HCT116 (cell line): Measurements from ENCODE around the gene ANHX. TPM values are rescaled to one million over a fixed set of nuclear protein-coding genes. Genes with fewer than 3 reads are reported as not detected.

Source experiments
- ATAC-seq: fragments of 200-7000 bp; cut with Tn5 transposase; 2 replicates; pipeline ENCODE4 v1.9.1; 2020; ENCODE audit warnings: mild to moderate bottlenecking, moderate library complexity
- BruUV-seq: library from RNA; stranded (reverse); fragments of 400-500 nt; replicated peaks from 2 replicates; lab custom pipeline; 2021; lab: Mats Ljungman, UMichigan
- CTCF ChIA-PET: fragments of 300-600 bp; sonication (Branson Sonifier 250); formaldehyde crosslinking; loops from one replicate; lab custom pipeline; 2021; ENCODE audit warnings: antibody characterized with exemption; lab: Charles Lee
- POLR2A ChIA-PET: fragments of 300-600, 350-600 bp; sonication (Branson Sonifier 250); formaldehyde crosslinking; loops from one replicate; lab custom pipeline; 2021; ENCODE audit warnings: antibody characterized with exemption; lab: Charles Lee
- RAD21 ChIA-PET, 2 experiments: fragments of 300-600 bp; sonication (Branson Sonifier 250); formaldehyde crosslinking; loops; one replicate each; lab custom pipeline; 2023; ENCODE audit warnings: low total read pairs in 2 of 2; ENCODE audit not compliant: uncharacterized antibody in 2 of 2, unreplicated experiment in 2 of 2, low non-redundant PET in 1 of 2; lab: Charles Lee
- DNase-seq: peaks from one replicate; pipeline ENCODE4 v3.0.0-alpha.2; 2010; ENCODE audit warnings: low read depth, low spot score
- H2AFZ ChIP-seq: fragments of 200-600 bp; shearing (Covaris generic), sonication (generic); 2 replicates; pipeline ENCODE4 v1.6.1; 2017; ENCODE audit warnings: low read depth, mixed run types, mixed read lengths, antibody characterized with exemption, low read length; ENCODE audit not compliant: poor library complexity, severe bottlenecking
- H3K27ac ChIP-seq: 2 replicates; pipeline ENCODE4 v1.5.1; 2012; ENCODE audit warnings: low read depth, low read length
- H3K27me3 ChIP-seq: fragments of 200-600 bp; sonication (generic); 2 replicates; pipeline ENCODE4 v1.6.1; 2016; ENCODE audit warnings: mixed run types, low read length, mixed read lengths; ENCODE audit not compliant: insufficient read depth
- H3K36me3 ChIP-seq, 2 experiments: fragments of 200-500 bp in 1 of 2; fragments of 200-600 bp in 1 of 2; sonication (Bioruptor generic) in 1 of 2; sonication (generic) in 1 of 2; 2 replicates each; pipeline versions ENCODE4 v1.5.1 to v1.6.1; 2014 to 2016; ENCODE audit warnings: low read length in 2 of 2, inconsistent platforms in 1 of 2, mixed read lengths in 1 of 2, mixed run types in 1 of 2; ENCODE audit not compliant: insufficient read depth in 2 of 2, control insufficient read depth in 1 of 2
- H3K4me1 ChIP-seq, 2 experiments: fragments of 200-600 bp in 1 of 2; sonication (generic) in 1 of 2; 2 replicates each; pipeline versions ENCODE4 v1.5.1 to v1.6.1; 2012 to 2017; ENCODE audit warnings: low read length in 2 of 2, inconsistent platforms in 1 of 2, mild to moderate bottlenecking in 1 of 2, mixed read lengths in 1 of 2, mixed run types in 1 of 2, moderate library complexity in 1 of 2; ENCODE audit not compliant: insufficient read depth in 2 of 2, control insufficient read depth in 1 of 2
- H3K4me2 ChIP-seq: fragments of 200-600 bp; sonication (generic); 2 replicates; pipeline ENCODE4 v1.6.1; 2017; ENCODE audit warnings: mixed run types, low read length, mixed read lengths
- H3K4me3 ChIP-seq, 2 experiments: fragments of 200-600 bp in 1 of 2; sonication (generic) in 1 of 2; replicated peaks in 1 of 2; 2 replicates each; pipeline ENCODE4 v1.5.1; 2011 to 2016; ENCODE audit warnings: low read length in 2 of 2, control low read depth in 1 of 2, low read depth in 1 of 2, mild to moderate bottlenecking in 1 of 2, mixed read lengths in 1 of 2, mixed run types in 1 of 2
- H3K79me2 ChIP-seq: fragments of 200-600 bp; sonication (generic); 2 replicates; pipeline ENCODE4 v1.6.1; 2017; ENCODE audit warnings: mild to moderate bottlenecking, mixed run types, low read length, moderate library complexity, mixed read lengths; ENCODE audit not compliant: insufficient read depth
- H3K9ac ChIP-seq: fragments of 200-600 bp; sonication (generic); 2 replicates; pipeline ENCODE4 v1.6.1; 2016; ENCODE audit warnings: low read length, mixed read lengths
- H3K9me2 ChIP-seq: fragments of 200-600 bp; sonication (generic), shearing (Covaris generic); 2 replicates; pipeline ENCODE4 v1.6.1; 2017; ENCODE audit warnings: mixed run types, mild to moderate bottlenecking, moderate library complexity; ENCODE audit not compliant: insufficient read depth
- H3K9me3 ChIP-seq, 2 experiments: fragments of 200-500 bp in 1 of 2; fragments of 200-600 bp in 1 of 2; sonication (Bioruptor generic) in 1 of 2; sonication (generic) in 1 of 2; 2 replicates each; pipeline ENCODE4 v1.6.1; 2014 to 2017; ENCODE audit warnings: low read length in 2 of 2, mixed read lengths in 2 of 2, inconsistent platforms in 1 of 2, low read depth in 1 of 2, mild to moderate bottlenecking in 1 of 2, mixed run types in 1 of 2, moderate library complexity in 1 of 2; ENCODE audit not compliant: control insufficient read depth in 1 of 2, insufficient read depth in 1 of 2
- H4K20me1 ChIP-seq: fragments of 200-600 bp; sonication (generic), shearing (Covaris generic); 2 replicates; pipeline ENCODE4 v1.6.1; 2017; ENCODE audit warnings: mixed run types, mild to moderate bottlenecking, moderate library complexity; ENCODE audit not compliant: insufficient read depth
- CBX3 ChIP-seq: IDR thresholded peaks from 2 replicates; pipeline ENCODE4 v1.6.1; 2012; ENCODE audit warnings: low read depth
- EGR1 ChIP-seq: IDR thresholded peaks from 2 replicates; pipeline ENCODE4 v1.6.1; 2012; ENCODE audit warnings: low read depth
- ELF1 ChIP-seq: IDR thresholded peaks from 2 replicates; pipeline ENCODE4 v1.6.1; 2012; ENCODE audit warnings: low read depth, borderline replicate concordance
- FOSL1 ChIP-seq: IDR thresholded peaks from 2 replicates; pipeline ENCODE4 v1.6.1; 2012; ENCODE audit warnings: low read depth
- JUND ChIP-seq: IDR thresholded peaks from 2 replicates; pipeline ENCODE4 v1.6.1; 2012
- POLR2A ChIP-seq: IDR thresholded peaks from 2 replicates; pipeline ENCODE4 v1.7.0; 2011; ENCODE audit warnings: borderline replicate concordance; ENCODE audit not compliant: insufficient read depth, insufficient read length; ENCODE audit errors: extremely low read depth
- RAD21 ChIP-seq: IDR thresholded peaks from 2 replicates; pipeline ENCODE4 v1.6.1; 2012; ENCODE audit warnings: low read depth, mild to moderate bottlenecking
- SRF ChIP-seq: IDR thresholded peaks from 2 replicates; pipeline ENCODE4 v1.6.1; 2012; ENCODE audit warnings: low read depth
- TCF7L2 ChIP-seq: IDR thresholded peaks from 2 replicates; pipeline ENCODE4 v1.7.0; 2011; ENCODE audit warnings: borderline replicate concordance, inconsistent platforms; ENCODE audit not compliant: insufficient read depth, insufficient read length; ENCODE audit errors: extremely low read depth
- YY1 ChIP-seq: IDR thresholded peaks from 2 replicates; pipeline ENCODE4 v1.6.1; 2011; ENCODE audit warnings: low read length, low read depth, moderate library complexity, mild to moderate bottlenecking; ENCODE audit not compliant: insufficient replicate concordance; ENCODE audit errors: extremely low read depth
- intact Hi-C: fragments of 100-400 bp; cut with micrococcal nuclease; formaldehyde crosslinking; loops from 2 replicates; pipeline ENCODE4 v1.10.0; 2022
- total RNA-seq: library from RNA; stranded (reverse); gene quantifications from one replicate; pipeline ENCODE4 v1.2.1, GENCODE V29; 2021; ENCODE audit not compliant: unreplicated experiment
- TF ChIP-seq, protein P1 (sequence below), 3 experiments: fragments of 200-600 bp in 1 of 3; sonication (generic) in 1 of 3; IDR thresholded peaks in 2 of 3; conservative IDR thresholded peaks in 1 of 3; 2 replicates each; pipeline ENCODE4 v1.5.1; 2012 to 2017; ENCODE audit warnings: low read depth in 2 of 3, low read length in 2 of 3, antibody characterized with exemption in 1 of 3, borderline replicate concordance in 1 of 3, control low read depth in 1 of 3, mild to moderate bottlenecking in 1 of 3, mixed read lengths in 1 of 3, mixed run types in 1 of 3, moderate library complexity in 1 of 3; ENCODE audit not compliant: insufficient read depth in 1 of 3
- TF ChIP-seq, protein P2 (sequence below): IDR thresholded peaks from 2 replicates; pipeline ENCODE4 v1.6.1; 2012
- TF ChIP-seq, protein P3 (sequence below): IDR thresholded peaks from 2 replicates; pipeline ENCODE4 v1.6.1; 2012; ENCODE audit warnings: low read depth

The ANHX gene
- total RNA-seq, 1 experiment from 2014 or later: not detected

DNA sequence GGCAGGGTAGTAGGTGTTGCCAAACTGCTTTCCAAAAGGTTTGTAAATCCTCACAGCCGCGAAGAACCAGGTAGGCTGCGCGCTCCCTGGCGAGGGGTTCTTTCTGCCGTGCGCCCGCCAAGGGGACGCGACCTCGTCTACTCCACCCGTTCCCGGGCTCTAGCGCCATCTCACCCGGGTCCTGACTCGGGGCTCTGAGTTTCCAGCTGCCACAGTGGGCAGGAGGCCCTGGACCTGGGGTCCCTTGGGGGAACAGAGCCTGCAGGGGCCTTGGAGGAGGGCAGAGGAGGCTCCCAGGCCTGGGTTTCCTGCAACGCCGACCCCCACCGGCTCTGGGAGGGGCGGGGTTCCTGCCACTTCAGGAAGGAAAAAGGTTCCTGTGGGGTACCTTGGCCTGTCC is 706 bp downstream of the ANHX start:
- ChIA-PET RAD21 (no interaction called here), POLR2A (no interaction called here), CTCF (no interaction called here)
- Histone ChIP-seq H2AFZ (no peak overlapping the region), H3K4me2 (no peak overlapping the region), H3K4me3 (no peak overlapping the region), H3K9me2 (no peaks in the 10 kb centered on the region), H3K9me3 (peaks cover 8 to 9% of the 10 kb centered on the region in 2 experiments; a peak in 2 of 4 replicates), H3K9ac (no peak overlapping the region), H3K4me1 (no peaks in the 10 kb centered on the region), H4K20me1 (no peaks in the 10 kb centered on the region), H3K36me3 (no peaks in the 10 kb centered on the region), H3K27ac (no peak overlapping the region), H3K79me2 (no peaks in the 10 kb centered on the region), H3K27me3 (no peaks in the 10 kb centered on the region)
- no peak for ATAC-seq
- TF ChIP-seq POLR2A: no peak
- TF ChIP-seq, protein P1, sequence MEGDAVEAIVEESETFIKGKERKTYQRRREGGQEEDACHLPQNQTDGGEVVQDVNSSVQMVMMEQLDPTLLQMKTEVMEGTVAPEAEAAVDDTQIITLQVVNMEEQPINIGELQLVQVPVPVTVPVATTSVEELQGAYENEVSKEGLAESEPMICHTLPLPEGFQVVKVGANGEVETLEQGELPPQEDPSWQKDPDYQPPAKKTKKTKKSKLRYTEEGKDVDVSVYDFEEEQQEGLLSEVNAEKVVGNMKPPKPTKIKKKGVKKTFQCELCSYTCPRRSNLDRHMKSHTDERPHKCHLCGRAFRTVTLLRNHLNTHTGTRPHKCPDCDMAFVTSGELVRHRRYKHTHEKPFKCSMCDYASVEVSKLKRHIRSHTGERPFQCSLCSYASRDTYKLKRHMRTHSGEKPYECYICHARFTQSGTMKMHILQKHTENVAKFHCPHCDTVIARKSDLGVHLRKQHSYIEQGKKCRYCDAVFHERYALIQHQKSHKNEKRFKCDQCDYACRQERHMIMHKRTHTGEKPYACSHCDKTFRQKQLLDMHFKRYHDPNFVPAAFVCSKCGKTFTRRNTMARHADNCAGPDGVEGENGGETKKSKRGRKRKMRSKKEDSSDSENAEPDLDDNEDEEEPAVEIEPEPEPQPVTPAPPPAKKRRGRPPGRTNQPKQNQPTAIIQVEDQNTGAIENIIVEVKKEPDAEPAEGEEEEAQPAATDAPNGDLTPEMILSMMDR (IDR thresholded peaks at IDR 0.05 in 2 of 3, conservative IDR thresholded peaks at IDR 0.05 in 1 of 3; ENCODE audit: borderline replicate concordance in 1 of 3, insufficient read depth in 1 of 3, low read depth in 2 of 3, low read length in 2 of 3): no peak
- TF ChIP-seq, protein P2, sequence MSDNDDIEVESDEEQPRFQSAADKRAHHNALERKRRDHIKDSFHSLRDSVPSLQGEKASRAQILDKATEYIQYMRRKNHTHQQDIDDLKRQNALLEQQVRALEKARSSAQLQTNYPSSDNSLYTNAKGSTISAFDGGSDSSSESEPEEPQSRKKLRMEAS: no peak
- TF ChIP-seq JUND: no peak
- TF ChIP-seq SRF: no peak
- no peak for TF ChIP-seq YY1
- no peak for TF ChIP-seq RAD21
- DNase-seq: no peak
- BruUV-seq: no TSS peak
- intact Hi-C loops: no loop called here

DNA sequence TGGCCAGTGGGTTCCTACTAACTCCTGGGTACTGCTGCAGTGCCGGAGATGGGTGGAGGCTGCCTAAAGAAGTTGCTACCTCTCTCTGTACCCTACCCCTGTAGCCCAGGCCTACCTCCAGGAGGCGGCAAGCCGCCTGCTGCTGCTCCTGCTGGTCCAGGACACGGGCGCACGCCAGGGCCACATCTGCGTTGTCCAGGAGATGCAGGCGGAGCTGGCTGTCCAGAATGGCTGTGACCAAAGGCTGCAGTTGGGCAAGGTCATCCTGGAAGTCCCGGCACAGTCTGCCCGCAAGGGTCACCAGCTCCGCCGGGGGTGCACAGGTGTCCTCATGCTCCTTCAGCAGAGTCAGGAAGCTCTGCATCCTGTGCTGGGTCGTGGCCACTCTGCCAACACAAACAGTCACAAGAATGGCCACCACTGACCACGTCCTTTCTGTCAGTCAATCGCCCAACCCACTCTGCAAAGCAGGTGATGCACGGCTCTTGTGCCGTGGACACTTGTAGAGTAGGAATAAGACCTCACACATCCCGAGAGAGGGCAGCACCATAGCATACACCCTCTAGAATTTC is 1.6 kb downstream of the ANHX start:
- no TSS peak for BruUV-seq
- ATAC-seq: no peak
- TF ChIP-seq, protein P3, sequence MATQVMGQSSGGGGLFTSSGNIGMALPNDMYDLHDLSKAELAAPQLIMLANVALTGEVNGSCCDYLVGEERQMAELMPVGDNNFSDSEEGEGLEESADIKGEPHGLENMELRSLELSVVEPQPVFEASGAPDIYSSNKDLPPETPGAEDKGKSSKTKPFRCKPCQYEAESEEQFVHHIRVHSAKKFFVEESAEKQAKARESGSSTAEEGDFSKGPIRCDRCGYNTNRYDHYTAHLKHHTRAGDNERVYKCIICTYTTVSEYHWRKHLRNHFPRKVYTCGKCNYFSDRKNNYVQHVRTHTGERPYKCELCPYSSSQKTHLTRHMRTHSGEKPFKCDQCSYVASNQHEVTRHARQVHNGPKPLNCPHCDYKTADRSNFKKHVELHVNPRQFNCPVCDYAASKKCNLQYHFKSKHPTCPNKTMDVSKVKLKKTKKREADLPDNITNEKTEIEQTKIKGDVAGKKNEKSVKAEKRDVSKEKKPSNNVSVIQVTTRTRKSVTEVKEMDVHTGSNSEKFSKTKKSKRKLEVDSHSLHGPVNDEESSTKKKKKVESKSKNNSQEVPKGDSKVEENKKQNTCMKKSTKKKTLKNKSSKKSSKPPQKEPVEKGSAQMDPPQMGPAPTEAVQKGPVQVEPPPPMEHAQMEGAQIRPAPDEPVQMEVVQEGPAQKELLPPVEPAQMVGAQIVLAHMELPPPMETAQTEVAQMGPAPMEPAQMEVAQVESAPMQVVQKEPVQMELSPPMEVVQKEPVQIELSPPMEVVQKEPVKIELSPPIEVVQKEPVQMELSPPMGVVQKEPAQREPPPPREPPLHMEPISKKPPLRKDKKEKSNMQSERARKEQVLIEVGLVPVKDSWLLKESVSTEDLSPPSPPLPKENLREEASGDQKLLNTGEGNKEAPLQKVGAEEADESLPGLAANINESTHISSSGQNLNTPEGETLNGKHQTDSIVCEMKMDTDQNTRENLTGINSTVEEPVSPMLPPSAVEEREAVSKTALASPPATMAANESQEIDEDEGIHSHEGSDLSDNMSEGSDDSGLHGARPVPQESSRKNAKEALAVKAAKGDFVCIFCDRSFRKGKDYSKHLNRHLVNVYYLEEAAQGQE: no peak
- TF ChIP-seq, protein P2: no peak
- TF ChIP-seq FOSL1 (no peak), ELF1 (no peak), CBX3 (no peak), EGR1 (no peak), YY1 (no peak), TCF7L2 (no peak)

More for the DNA sequence above, 1.6 kb downstream of the ANHX start:
- H3K9ac ChIP-seq: no peak overlapping the region
- H3K79me2 ChIP-seq: no peaks in the 10 kb centered on the region
- no peaks in the 10 kb centered on the region for H4K20me1 ChIP-seq
- no peaks in the 10 kb centered on the region for H3K36me3 ChIP-seq
- no peak overlapping the region for H3K4me3 ChIP-seq
- no peak overlapping the region for H3K4me2 ChIP-seq
- H3K9me3 ChIP-seq: peaks cover 8 to 9% of the 10 kb centered on the region in 2 experiments; a peak in 2 of 4 replicates
- H2AFZ ChIP-seq: no peak overlapping the region
- H3K27me3 ChIP-seq: no peaks in the 10 kb centered on the region
- intact Hi-C loops: no loop called here
- DNase-seq: no peak
- RAD21 ChIA-PET: no interaction called here
- no peaks in the 10 kb centered on the region for H3K4me1 ChIP-seq
- no peaks in the 10 kb centered on the region for H3K9me2 ChIP-seq
- POLR2A ChIA-PET: no interaction called here
- H3K27ac ChIP-seq: no peak overlapping the region
- CTCF ChIA-PET: no interaction called here
